G401 (cell line): ENCODE results near the gene PDK3. TPM values are rescaled to one million over a fixed set of nuclear protein-coding genes. Genes with fewer than 3 reads are reported as not detected.

Experiments
- DNase-seq: peaks from one replicate; pipeline ENCODE4 v3.0.0-alpha.2; 2015; ENCODE audit warnings: low spot score
- in situ Hi-C: cut with HindIII; loops from 2 replicates; pipeline ENCODE4 v1.10.0; 2016; ENCODE audit warnings: low sequenced_read_pairs, mixed read lengths
- total RNA-seq: library from RNA; depleted of rRNA; stranded (reverse); fragments of >200 nt; shearing (Covaris generic); gene quantifications from 2 replicates; pipeline ENCODE4 v1.2.3, GENCODE V29; 2014; rRNA removed

The PDK3 gene
- 21.7 and 27.8 TPM in 2 replicates for total RNA-seq

DNA sequence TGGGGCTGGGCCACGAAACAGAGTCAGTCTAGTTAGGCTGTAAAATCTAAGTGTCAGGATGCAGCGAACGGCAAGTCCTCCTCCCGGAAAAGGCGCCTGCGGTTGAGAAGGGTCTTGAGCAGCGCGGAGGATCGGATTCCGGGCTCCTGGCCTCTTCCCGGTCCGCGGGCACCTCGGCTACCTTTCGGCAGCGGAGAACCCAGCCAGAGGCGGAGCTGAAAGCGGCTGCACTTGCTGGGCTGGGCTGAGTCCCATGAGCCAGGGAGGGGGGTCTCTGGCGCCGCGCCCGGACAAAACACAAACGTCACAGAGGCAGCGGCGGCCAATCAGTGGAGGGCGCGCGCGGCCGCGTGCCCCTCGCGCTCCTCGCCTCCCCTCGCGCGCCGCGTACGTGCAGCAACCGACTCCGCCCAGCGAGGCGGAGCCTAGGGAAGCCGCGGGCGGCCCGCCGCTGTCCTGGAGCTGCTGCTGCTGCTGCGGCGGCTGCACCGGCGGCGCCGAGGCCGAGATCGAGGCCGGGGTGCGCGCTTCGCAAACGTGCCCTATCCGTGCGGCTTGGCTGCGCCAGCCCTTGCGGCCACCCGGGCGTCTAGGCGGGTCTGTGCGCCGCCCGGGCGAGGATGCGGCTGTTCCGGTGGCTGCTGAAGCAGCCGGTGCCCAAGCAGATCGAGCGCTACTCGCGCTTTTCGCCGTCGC lies at the start of gene PDK3:
TSS of gene PDK3 (plus strand) at position 451 of the 696 bp plus-strand sequence. CDS start at position 621, 170 bp downstream.
- in situ Hi-C loops = no loop called here
- DNase-seq = peak; percentile 80

DNA sequence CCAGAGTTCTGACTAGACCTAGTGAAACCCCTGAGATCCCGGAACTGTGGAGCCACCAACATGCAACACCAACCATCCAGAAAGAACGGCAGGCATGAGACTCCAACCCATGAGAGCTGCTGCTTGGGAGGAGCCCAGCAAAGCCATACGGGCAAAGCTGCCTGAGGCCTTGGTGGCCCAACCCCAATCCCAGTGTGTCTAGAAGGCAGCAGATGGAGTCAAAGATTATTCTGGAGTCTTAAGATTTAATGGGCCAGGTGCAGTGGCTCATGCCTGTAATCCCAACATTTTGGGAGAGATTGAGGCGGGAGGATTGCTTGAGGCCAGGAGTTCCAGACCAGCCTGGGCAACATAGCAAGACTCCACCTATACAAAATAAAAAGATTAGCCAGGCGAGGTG lies 49.2 kb upstream of the PDK3 start:
- in situ Hi-C loops = no loop called here
- no peak for DNase-seq

DNA sequence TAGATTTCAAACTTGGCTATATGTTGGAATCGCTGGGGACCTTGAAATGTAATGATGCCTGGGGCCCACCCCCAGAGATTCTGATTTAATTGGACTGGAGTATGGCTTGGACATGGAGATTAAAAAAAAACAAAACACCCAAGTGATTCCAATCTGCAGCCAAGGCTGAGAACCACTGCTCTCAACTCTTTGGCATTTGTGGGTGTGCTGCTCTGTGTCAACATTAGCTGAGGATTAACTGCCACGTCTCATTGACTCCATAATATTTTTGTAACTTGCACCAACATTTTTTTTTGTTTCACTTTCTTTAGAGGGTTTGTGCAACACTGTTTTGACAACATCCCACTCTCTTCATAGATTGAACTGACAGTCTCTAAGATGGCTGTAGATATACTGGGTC lies 41.1 kb upstream of the PDK3 start:
- no peak for DNase-seq
- in situ Hi-C loops = no loop called here

DNA sequence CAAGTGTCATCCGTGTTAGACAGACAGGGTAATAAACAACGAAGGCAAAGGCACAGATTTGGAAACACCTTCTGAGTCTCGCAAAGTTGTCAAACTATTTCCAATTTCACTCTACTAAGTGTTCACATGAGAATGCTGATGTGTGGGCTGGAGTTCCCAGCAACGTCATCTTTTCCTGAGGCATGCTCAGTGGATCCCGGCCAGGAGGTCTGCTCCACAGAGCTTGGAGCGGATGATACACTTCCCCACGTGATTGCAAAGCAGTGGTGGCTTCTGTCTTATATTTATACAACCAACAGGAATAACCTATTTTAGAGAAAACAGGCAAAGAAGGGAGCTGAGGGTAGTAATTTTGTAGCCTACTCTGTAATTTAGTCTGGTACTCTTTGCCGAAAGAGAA lies 40.1 kb upstream of the PDK3 start:
- in situ Hi-C loops = no loop called here
- no peak for DNase-seq

DNA sequence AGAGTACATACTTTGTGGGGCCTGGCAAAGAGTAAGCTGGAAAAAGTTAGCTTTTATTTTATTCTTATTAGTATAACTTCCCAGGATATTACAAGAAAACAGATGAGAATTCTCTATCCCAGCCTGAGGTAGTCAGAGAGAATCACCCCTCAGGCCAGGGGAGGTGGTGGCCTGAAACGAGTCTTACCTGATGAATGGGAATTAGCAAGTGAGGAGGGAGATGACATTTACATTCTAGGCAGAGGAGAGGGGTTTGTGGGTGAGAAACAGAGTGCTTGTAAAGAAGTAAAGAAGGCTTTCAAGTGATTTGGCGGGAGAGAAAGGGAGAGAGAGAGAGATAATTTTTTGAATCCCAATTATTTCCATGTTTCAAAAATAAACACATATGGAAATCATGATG lies 39.3 kb upstream of the PDK3 start:
- in situ Hi-C loops = no loop called here
- no peak for DNase-seq

DNA sequence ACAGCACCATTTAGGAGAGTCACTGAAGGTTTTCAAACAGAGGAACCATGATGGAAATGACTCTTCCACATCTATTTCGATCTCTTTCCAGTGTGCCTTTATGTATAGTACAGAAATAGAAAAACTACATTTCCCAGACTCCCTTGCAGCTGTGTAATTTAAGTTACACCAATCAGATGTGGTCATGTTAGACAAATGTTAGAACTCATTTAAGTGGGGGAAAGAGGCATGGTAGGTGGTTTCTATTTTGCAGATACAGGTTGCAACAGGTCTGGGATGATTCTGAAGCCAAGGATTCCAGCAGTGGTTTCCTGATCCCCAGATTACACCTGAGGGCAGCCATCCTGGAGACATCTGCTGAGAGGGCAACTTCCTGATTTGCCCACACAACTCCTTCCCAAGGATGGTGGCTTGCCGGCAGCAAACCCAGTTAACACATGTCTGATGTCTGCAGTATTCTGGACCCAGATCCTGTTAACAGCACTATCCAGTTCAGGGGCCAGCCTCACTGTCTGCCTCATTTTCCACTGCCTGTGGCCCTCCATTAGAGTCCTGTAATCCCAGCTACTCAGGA lies 38.7 kb upstream of the PDK3 start:
- DNase-seq = no peak
- in situ Hi-C loops = no loop called here

DNA sequence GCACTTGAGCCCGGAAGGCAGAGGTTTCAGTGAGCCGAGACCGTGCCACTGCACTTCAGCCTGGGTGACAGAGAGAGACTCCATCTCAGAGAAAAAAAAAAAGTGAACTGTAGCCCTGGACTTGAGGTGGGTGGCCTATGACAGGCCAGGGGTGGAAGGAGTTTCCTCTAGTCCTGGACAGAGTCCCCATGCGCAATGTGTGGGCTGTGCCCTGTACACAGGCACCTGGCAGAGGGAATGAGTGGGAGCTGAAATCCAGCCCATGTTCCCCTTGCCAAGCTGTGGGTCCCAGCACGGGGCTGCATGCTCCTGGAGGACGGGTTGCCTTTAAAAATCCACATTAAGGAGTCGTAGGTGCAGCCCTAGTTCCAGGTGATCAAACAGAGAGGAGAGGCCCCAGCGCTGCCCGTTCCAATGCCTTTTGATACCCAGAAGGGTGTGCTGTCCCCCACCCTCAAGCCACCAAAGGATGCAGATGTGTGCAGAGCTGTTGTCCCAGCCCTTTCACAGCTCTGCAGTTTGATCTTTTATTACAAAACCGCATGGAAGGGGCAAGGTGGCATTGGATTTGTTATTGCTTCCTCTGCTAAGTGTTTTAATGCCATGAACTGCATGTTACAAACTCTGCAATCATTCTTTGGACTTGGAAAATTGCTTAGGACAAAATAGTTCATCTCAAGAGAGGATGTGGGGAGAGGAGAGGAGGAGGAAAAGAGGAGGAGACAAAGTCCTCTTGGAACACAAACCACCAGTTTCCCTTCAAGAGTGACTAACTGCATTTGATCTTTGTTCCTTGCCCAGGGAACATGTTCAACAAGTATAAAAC lies 38.0 kb upstream of the PDK3 start:
- no peak for DNase-seq

DNA sequence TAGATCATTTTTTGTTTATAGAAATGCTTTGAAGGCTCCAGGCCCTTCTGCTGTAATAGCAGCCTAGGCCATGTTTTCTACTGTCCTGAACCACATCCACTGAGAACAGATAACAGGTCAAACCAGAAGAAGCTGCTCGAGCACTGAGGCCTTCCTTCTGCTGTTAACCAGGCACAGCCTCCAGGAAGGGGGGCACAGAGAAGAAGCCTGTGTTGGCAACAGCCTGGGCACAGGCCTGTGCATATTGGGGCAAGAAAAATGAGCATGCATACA lies 37.4 kb upstream of the PDK3 start:
- no peak for DNase-seq
- in situ Hi-C loops = no loop called here

More for the DNA sequence above, 38.0 kb upstream of the PDK3 start:
- in situ Hi-C loops = no loop called here

DNA sequence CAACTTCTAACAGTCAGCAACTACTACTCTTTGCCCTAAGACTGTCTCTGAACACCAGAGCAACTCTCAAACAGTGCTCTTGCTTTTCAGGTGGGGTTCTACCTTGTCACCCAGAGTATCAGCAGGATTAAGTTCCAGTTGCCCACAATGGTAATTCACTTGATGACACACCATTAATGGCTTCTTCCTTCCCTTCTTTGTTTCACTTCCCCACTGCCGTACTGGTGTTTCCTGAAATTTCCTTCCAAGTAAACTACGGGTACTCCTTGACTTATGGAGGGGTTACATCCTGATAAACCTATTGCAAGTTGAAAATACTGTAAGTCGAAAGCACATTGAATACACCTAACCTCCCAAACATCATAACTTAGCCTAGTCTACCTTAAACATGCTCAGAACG lies 36.6 kb upstream of the PDK3 start:
- in situ Hi-C loops = no loop called here

DNA sequence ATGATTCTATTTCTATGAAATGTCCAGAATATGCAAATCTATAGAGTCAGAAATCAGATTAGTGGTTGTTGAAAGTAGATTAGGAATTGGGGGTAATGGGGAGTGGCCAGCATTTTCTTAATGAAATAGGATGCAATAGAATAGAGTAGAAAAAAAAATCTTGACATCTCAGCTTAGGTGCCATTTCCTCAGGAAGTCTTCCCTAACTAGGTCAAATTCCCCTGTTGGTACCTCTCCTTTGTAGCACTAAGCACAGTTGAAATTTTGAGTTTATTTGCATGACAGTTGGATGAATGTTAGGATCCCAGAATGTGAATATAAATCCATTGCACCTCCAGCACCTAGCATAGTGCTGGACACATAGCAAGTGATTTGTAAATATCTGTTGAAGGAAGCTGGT lies 30.0 kb upstream of the PDK3 start:
- DNase-seq = no peak
- in situ Hi-C loops = no loop called here

More for the DNA sequence above, 36.6 kb upstream of the PDK3 start:
- no peak for DNase-seq

DNA sequence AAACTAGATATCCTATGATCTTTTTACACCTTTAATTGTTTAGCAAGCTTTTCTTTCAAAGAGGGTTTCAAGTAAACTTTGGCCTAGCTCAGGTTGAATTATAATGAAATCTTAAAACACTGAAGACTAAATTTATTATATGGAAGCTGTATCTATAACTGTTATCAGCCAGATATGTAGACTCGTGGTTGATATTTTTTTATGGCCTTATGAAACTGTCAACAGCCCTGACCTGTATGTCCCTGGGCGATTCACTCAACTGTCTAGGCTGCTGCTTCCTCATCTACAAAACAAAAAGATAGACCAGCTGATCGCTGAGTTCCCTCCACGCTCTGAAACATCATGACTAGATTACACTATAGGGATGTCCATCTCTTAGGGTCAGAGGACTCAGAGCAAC lies 21.2 kb upstream of the PDK3 start:
- DNase-seq = no peak
- in situ Hi-C loops = no loop called here

DNA sequence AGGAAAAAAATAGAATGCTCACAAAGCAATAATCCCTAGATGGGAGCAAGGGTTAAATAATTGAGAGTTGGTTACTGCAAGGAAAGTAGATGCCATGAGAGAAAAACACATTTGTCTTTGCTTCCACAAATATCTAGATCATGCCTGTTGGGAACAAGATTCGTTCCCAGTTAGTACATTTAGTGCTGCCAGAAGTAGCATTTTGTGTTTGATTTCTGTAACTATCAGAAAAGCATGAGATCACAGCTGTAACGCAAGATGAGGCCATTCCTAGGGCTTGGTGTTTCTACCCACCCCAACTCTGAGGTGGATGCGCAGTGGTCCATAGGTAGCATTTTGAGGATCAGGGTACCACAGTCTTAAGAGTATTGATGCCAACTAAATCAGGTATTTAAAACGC lies 20.4 kb upstream of the PDK3 start:
- no peak for DNase-seq
- in situ Hi-C loops = no loop called here

DNA sequence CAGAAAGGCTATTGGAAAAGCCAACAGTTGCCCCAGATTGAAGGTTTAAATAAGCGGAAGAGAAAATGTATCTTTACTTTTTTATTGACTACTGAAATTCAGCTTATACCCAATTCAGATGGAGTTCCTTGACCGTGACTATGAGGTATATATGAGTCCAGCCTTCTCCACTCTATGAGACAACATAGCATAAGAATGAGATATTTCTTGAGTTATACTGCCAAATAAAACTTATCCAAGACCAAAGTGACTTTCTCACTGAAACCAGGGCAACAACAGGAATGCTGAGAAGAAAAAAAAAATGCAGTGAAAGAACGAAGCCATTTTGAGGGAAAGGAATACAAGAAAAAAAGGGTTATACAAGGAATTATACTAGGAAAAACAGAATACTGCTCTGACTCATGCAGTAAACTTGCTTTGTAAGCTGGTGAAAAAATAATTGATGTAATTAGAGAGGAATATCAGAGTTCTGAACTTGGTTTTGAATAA lies 16.3 kb upstream of the PDK3 start:
- no peak for DNase-seq
- in situ Hi-C loops = no loop called here

DNA sequence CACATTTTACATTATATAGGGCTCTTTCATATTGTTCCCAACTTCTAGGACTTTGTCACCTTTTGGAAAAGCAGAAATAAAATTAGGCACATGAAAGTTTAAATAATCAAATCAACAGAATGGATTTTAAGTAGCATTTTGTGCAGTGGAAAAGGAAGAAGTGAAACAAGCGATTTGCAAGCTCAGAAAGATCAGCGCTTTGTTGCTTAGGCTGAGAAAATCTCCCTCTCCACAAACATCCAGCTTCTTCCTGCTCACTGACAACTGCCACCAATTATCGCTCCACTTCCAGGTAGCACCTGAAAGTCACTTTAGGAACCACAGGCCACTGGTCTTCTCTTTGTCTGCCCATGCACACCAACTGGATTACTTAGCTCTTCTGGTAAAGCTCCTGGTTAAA lies 2.0 kb upstream of the PDK3 start:
- in situ Hi-C loops = no loop called here
- no peak for DNase-seq

DNA sequence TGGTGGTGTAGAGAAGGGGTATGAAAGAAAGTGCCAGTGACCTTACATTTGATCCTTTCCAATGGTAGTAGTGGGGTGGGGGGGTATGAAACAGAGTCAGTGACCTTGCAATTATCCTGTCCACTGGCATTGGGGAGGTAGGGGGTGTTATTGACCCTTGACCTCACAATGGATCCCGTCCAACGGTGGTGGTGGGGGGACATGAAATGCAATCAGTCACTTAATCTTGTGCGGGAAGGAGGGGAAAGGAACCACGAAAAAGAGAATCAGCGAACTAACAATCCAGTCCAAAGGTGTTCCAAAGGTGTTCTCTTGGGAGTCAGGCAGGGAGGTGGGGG lies 619 bp upstream of the PDK3 start:
- in situ Hi-C loops = no loop called here
- DNase-seq = no peak

DNA sequence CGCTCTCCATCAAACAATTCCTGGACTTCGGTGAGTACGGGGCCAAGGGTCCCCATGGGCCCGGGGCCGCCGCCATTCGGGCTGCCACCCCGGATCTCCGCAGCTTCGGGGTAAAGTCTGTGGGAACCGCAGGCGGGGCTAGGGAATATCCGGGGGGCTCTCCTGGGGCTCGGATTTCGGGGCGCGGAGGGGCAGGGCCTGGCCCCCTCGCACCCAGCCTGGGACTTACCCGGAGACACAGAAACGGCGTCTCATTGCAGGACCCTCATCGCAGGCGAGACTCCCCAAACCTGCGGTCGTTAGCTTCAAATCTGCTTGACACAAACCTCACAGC lies 413 bp downstream of the PDK3 start:
- in situ Hi-C loops = no loop called here

DNA sequence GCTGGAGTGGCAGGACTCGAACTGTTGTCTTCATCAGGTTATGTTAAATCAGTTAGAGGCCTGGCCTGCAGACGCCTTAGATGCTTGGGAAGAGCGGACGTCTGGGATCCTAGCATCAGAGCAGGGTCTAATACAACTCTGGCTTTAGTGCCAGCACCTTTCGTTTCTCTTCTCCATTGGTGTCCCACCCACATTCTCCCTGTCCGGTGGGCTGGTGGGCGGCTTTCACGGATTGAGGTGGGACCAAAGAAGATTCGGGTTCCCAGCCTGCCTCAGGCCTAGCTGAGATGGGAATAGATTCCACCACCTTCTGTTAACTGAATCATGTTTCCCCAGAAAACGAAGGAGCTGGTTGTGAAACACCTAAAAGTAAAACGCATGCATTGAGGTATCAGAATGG lies 939 bp downstream of the PDK3 start:
- in situ Hi-C loops = no loop called here
- peak; percentile 14 for DNase-seq

More for the DNA sequence above, 413 bp downstream of the PDK3 start:
- no peak for DNase-seq

DNA sequence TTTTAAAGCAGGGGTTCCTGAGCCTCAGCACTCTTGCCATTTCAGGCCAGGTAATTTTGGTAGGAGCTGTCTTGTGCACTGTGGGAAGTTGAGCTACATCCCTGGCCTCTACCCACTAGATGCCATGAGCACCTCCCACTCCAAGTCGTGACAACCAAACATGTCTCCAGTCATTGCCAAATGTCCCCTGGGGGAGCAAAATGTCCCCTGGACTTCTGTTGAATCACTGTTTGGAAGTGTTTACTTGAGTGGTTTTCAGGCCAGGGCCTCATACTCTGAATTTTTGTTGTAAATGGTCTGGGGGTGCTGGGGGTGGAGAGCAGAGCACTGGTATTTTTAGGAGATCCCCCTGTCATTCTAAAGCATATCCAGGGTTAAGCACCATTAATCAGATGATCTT lies 3.2 kb downstream of the PDK3 start:
- in situ Hi-C loops = no loop called here
- DNase-seq = no peak

DNA sequence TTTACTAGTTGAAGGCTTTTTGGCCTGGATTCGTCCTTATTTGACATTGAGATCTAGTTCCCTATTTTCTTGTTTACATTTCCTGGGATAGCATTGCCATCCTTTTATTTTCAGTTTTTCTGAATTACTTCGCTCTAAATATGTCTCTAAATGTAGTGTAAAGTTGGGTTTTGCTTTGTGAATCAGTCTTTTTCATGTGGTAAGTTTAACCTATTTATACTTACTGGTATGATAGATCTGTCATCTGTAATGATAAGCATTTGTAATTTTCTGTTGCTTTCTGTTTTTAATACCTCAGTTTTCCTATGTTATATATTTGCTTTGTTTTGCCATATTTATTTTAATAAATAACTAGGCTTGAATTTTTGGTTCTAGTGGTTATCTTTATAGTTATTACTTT lies 6.7 kb downstream of the PDK3 start:
- in situ Hi-C loops = no loop called here

DNA sequence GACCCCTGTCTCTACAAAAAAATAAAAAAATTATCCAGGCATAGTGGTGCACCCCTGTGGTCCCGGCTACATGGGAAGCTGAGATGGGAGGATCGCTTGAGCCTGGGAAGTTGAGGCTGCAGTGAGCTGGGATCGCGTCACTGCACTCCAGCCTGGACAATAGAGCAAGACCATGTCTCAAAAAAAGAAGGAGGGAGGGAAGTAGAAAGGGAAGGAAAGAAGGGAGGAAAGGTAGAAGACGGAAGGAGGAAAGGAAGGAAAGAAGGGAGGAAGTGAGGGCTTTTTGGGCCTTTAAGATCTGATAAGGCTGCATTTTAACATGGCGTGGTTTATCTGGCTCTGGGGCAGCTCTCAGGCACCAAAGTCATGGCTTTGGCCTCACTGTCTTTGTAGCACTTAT lies 10.4 kb downstream of the PDK3 start:
- in situ Hi-C loops = no loop called here
- no peak for DNase-seq

More for the DNA sequence above, 6.7 kb downstream of the PDK3 start:
- no peak for DNase-seq

DNA sequence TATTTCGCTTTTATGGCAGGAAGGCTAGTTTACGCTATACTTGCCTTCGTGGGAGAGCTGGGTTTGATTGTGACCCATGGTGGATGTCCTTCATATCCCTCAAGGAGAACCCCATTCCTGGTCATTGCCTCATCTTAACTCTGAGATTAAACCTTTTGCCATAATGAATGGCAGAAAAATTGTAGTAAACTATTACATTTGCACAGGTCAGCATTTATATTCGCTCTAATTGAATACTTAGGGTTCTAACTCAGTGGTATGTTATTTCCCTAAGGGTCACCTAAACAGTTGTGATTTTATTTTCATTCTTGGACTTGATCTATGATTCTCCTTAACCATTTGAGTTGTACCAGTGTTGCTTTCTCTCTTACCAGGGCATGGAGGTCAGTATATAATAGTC lies 13.4 kb downstream of the PDK3 start:
- DNase-seq = no peak
- in situ Hi-C loops = no loop called here
